LNCaP clone FGC (cell line): Measurements from ENCODE around the gene GLYR1.

Experiments used
- DNase-seq: peaks from one replicate; pipeline ENCODE4 v3.0.0-alpha.2; 2011; ENCODE audit warnings: low read depth
- H3K4me3 ChIP-seq: 2 replicates; pipeline ENCODE4 v1.5.1; 2011; ENCODE audit warnings: mild to moderate bottlenecking, low read depth, low read length, control low read depth
- TF ChIP-seq, protein P1 (sequence below): IDR thresholded peaks from 2 replicates; pipeline ENCODE4 v1.5.1; 2012; ENCODE audit warnings: mild to moderate bottlenecking; ENCODE audit not compliant: control insufficient read depth, insufficient read depth; ENCODE audit errors: extremely low read depth

Gene GLYR1

DNA sequence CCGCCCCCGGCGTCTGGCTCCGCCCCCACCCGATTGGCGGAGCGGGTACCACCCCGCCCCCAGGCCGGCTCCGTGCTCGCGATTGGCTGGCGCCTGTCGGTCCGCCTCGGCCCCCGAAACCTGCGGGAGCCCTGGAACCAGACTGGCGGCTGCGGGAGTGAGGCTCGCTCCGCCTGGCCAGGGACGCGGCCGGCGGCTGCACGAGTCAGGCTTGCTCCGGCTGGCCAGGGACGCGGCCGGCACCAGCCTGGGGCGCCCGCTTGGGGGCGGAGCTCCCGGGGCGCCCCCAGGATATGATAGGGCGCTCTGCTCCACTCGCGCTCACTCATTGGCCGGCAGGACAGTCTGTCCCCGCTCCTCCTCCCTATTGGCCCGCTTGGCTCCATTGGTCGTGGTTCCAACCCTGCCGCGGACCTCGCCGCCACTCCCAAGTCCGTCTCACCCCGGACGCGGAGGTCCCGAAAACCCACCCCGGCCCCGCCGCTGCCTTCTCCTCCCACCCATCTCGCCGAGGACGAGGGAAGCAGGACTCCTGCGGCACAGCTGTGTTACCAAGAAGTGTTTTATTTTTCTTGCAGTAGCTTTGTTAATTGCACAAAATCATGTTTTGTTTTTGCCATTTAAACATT is 44.3 kb downstream of the GLYR1 start:
- DNase-seq: peak; percentile 59
- TF ChIP-seq, protein P1, sequence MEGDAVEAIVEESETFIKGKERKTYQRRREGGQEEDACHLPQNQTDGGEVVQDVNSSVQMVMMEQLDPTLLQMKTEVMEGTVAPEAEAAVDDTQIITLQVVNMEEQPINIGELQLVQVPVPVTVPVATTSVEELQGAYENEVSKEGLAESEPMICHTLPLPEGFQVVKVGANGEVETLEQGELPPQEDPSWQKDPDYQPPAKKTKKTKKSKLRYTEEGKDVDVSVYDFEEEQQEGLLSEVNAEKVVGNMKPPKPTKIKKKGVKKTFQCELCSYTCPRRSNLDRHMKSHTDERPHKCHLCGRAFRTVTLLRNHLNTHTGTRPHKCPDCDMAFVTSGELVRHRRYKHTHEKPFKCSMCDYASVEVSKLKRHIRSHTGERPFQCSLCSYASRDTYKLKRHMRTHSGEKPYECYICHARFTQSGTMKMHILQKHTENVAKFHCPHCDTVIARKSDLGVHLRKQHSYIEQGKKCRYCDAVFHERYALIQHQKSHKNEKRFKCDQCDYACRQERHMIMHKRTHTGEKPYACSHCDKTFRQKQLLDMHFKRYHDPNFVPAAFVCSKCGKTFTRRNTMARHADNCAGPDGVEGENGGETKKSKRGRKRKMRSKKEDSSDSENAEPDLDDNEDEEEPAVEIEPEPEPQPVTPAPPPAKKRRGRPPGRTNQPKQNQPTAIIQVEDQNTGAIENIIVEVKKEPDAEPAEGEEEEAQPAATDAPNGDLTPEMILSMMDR: no peak
- H3K4me3 ChIP-seq: peak overlapping the region; percentile 52

DNA sequence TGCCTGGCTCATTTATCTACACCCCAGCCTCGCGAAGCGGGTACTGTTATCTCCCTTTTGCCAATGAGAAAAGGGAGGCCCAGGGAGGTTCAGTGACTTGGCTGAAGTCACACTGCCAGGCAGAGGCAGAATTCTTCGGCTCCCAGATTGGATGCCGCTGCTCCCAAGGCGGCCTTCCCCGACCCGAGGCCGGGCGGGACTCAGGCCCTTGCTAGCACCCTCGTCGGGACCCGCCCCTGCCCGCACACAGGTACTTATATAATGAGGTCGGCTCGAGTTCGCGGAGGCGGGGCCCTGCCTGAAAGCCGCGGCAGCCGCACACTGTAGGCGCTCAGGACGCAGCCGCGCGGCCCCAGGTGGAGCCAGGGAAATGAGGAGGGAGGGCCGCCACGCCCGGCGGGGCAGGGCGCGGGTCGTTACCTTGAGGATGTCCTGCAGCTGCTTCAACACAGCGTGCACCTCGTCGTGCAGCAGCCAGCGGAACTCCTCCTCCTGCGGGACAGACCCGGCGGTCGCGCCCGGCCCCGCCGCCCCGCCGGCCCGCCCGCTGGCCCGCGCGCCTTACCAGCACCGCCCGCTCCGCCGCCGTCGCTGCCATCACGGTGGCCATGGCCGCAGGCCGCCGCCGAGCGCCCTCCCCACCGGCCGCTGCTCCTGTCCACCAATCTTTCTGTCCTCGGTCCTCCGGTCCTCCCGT is 45.0 kb downstream of the GLYR1 start, which contains the start of gene ROGDI:
Gene ROGDI, minus strand, starts transcription at position 672 of the 697 bp plus-strand sequence. Its CDS starts 62 bp downstream, at position 610.
- TF ChIP-seq, protein P1: no peak
- peak; percentile 83 for DNase-seq
- peak within 1 kb of the TSS; percentile 52 for H3K4me3 ChIP-seq

DNA sequence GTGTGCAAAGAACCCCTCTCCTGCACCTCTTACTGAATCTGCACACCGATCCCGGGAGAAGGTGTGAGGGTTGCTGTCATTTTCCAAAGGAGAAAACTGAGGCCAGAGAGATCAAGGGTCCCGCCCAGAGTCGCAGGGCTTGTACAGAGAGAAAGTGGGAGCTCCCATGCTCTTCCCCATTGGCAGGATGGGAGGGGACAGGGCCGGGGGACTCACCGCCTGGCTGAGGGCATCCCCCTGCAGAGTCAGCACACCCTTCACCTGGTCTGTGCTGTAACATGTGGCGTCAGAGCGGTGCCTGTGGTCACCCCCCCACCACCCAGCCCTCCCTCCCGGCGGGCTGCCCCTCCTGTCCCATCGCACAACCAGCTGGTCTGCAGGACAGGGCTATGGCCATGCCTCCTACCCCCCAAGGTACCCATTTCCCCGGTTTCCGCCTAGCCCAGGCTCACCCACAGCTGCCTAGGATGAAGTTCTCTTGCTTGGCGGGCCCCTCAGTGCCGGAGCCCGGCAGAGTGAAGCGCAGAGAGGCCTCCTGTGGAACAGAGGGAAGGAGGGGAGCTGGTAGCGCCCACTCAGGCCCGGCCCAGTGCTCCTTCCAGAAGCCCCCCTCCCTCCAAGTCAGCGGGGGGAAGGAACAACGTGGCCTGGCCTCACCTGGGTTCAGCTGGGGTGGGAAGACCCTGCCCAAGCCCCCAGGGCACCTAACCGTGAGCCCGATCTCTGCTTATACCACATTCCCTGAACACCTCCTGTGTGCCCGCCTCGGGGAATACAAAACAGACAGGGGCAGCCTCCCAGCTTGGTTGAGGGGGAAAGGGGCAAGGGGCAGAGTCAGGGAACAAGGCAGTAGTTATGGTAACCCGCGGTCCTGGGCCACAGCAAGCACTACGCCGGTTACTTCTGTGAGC is 45.8 kb downstream of the GLYR1 start:
- peak overlapping the region; percentile 52 for H3K4me3 ChIP-seq
- TF ChIP-seq, protein P1: no peak
- no peak for DNase-seq

DNA sequence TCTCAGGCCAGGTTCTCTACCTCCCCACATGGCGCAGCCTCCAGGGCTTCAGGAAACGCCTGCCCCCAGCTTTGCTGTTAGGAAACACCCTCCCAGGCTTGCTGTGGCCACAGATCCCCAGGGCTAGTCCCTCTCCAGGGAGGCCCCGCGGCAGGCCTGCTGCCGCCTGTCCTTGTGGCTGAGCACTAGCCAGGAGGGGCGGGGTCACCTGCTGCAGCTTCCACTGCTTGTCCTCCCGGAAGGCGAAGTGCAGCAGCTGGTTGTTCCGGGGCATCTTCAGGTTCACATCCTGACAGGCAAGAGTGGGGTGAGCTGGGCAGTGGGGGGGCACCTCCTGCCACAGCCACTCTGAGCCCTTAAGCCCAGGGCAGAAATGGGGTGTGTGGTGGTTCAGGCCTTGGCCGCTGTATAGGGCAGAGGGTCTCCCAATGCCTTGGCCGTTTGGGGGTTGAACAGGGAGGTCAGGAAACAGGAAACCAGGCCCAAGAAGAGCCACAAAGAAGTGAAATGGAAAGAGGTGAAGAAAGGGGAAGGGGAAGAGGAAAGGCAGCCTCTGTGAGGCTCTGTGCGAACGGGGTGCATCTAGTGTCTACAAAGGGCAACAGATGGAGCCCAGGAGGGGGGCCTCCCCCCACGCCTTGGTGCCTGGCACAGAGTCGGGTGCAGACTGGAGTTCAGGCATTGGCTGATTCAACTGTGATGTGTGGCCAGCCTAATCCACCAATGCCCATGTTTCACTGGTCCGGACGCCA is 46.6 kb downstream of the GLYR1 start:
- DNase-seq: peak; percentile 64
- peak overlapping the region; percentile 52 for H3K4me3 ChIP-seq
- TF ChIP-seq, protein P1: no peak

DNA sequence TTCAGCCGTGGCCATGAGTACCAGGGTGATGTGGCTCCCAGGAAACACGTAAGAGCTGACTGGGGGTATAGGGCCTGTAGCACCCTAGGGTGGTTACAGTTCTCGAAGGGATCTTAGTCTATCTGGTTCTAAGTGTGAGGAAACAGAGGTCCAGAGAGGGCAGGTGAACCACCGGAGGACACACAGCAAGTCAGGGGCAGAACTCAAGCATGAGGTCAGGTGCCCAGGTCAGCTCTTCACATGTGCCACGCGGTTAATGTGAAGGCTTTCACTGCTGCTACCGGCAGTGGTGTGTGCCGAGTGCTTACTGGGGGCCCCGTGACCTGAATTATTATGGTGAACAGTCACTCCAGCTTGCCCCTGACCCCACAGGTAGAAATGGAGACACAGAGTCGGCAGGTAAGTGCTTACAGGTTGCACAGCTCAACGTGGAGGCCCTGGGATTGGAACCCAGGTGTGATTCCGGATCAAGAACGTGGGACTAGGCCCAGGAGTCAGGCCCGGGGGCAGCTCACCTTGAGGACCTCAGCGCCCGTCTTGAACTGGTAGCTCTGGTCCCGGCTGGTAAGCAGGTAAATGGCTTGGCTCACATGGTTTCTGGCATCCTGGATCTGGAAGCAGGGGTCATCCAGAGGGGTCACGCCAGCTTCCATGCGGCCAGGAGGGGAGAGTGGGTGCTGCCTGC is 47.8 kb downstream of the GLYR1 start:
- peak overlapping the region; percentile 52 for H3K4me3 ChIP-seq
- no peak for DNase-seq
- TF ChIP-seq, protein P1: no peak

DNA sequence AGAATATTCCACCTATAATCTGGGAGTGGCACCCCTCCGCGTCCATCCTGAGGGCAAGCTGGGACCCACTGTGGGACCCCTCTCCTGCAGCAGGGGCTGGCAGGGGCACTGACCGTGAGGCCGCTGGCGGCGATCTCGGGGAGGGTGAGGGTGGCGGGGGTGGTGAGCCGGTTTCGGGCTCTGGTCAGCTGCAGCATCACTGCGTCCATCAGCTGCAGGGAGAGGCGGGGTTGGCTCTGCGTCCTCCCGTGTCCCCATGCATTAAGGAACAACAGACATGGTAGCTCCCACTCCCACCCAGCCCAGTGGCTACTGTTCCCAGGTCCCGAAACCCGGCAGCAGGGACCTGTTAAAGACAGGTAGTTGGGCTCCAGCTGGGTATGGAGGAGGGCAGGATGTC is 48.6 kb downstream of the GLYR1 start:
- H3K4me3 ChIP-seq: no peak overlapping the region
- TF ChIP-seq, protein P1: no peak
- DNase-seq: no peak
